ENCODE measurements around the gene SCLY. TPM values are rescaled to one million over a fixed set of nuclear protein-coding genes. Genes with fewer than 3 reads are reported as not detected.
"Not testable (repeated sequence)": the region's sequence is repeated elsewhere in the genome, so short reads cannot be mapped to it uniquely, and the experiment has no call there.

The SCLY gene
- total RNA-seq, 1 donor from 2014 or later, result 13.6 TPM

DNA sequence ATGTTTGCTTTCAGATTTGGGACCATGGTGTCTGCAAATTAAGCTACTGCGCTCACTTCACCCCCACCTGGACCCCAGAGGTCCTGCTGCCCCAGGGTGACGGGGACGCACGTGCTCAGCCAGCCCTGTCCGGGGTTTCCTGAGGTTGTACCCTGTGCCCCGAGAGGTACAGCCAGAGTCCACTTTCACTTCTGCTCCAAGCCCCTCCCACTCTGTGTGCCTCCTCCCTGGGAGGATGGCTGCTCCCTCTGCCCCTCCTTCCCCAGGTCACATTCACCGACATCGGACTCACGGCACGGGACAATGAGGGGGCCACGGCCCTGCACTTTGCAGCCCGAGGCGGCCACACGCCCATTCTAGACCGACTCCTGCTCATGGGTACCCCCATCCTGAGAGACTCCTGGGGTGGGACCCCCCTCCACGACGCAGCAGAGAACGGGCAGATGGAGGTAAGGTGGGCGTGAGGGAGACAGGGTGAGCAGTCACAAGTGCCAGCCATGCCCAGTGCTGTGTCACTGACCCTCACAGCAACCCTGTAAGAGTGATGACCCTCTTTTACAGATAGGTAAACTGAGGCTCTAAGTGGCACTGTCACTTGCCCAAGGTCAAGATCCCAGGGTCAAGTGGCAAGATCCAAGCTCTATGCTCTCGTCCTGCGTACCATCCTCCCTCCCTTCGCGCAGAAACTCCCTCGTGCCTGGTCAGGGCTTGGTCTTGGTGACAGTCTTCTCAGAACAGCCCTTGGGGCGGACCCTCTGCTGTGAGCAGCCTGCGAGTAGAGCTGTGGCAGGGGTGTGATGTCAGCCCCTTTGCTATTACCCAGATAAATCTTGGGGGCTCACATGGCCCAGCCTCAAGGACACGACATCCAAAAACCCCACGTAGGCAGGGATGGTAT, 47.0 kb downstream of the SCLY start:
- DNase-seq (ENCODE audit: low spot score), result peak; percentile 87

DNA sequence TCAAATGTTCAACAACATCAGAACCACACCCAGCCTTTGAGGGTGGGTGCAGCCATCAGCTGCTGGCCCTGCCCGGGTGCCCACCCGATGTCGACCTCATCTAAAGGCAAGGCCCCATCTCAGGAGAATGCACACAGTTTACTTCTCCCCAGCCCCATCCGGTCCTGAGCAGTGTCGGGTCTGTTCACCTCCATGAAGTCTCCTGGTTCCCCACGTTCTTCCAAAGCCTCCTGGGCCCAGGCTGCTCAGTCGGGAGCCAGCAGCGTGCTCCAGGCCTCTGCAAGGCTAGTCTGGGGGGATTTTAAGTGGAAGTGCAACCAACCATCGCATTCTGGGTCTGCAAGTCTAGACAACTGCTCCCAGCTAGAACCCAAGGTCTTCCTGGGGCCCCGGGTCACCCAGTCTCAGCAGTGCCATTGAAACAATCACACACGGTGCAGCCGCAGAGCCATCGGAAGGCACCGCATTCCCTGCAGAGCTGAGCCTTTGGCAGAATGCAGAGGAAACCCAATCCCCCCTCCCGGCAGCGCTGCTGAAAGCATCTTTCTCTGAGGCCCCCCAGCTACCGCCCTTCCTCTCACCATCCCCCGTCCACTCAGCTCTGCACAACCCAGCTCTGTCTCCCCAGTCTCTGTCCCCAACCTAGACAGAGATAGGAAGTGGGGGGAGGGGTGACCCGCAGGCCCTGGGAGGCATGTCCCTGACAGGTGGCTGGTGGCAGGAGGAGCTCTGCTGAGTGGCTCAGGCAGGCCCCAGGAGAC, 47.8 kb downstream of the SCLY start:
- peak; percentile 81 for DNase-seq (ENCODE audit: low spot score)

DNA sequence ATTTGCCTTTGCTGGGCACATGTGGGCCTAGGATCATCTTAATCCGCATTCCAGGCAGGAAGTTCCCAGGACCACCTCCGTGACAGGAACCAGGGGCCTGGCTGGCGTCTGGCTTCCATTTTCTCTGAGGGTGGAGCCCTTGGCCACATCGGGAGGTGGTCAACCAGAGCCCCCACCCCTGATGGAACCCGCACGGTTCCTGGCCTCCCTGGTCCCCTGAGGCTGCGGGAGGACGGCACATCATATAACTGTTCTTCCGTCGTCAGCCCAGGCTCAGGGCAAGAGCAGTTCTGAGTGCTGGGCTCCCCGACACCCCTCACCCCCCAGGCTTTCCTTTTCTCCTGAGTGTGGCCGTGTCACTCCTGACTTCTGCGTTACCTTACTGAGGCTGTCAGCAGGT, 52.8 kb downstream of the SCLY start:
- no peak for DNase-seq (ENCODE audit: low spot score)

DNA sequence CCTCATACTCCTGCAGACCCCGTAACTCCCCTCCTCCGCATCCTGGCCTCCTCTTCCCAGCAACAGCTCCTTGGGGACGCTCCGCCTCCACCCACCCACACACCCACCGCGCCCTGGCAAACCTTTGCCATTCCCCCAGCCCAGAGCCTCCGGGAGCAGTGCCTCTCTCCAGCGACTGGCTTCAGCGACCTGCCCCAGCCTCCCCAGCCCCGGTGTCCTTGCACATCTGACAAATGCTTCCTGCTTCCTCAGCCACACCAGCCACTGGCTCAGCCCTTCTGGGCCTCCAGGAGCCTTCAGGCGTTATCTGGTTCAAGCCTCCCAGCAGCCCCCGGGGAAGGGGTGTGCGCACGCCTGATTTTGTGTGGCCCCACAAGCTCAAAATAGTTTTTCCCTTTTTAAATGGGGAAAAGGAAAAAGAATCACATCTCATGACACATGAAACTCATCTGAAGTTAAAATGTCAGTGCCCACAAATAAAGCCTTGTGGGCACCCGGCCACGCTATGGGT, 53.6 kb downstream of the SCLY start:
- no peak for DNase-seq (ENCODE audit: low spot score)

DNA sequence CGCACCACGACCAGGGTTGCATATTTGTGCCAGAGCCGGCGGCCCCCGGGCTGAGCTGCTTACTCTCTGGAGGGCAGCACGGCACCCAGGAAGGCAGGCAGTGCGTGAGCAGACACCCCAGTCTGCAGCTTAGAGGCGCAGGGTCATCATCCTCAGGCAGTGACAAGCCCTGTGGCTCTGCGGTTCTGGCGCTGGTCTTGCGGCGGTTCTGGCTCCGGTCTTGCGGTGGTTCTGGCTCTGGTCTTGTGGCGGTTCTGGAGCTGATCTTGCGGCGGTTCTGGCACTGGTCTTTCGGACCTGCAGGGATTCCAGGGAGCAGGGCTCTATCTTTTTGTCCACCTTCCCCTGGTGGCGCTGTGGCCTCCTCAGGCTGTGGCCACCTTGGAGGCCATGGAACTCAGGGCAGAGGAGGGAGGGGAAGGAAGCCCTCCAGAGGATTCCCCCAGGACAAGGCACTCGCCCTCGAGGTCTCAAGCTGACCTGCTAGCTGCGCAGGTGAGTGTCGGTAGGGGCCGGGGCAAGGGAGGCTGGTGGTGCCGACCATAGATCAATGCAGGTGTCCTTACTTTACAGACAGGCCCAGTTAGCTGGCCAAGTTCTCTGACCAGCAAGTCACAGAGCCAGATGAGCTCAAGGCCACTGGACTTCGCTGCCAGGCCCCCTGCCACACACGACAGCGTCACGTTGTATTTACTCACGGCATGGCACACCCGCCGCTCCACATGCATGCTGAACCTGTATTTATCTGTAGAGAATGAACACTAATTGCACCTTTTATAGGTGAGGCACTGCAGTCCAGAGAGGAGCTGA, 54.3 kb downstream of the SCLY start:
- DNase-seq (ENCODE audit: low spot score), result no peak

- DNase-seq (ENCODE audit: low spot score), result not testable (repeated sequence)
Observed at GRCh38 chr2:238115709-238116108, 54.9 kb downstream of the SCLY start.

GRCh38 chr2:238116298-238117198, 55.7 kb downstream of the SCLY start:
- DNase-seq (ENCODE audit: low spot score), result no peak

- no peak for DNase-seq (ENCODE audit: low spot score)
Observed at GRCh38 chr2:238117199-238118154, 56.7 kb downstream of the SCLY start.

DNA sequence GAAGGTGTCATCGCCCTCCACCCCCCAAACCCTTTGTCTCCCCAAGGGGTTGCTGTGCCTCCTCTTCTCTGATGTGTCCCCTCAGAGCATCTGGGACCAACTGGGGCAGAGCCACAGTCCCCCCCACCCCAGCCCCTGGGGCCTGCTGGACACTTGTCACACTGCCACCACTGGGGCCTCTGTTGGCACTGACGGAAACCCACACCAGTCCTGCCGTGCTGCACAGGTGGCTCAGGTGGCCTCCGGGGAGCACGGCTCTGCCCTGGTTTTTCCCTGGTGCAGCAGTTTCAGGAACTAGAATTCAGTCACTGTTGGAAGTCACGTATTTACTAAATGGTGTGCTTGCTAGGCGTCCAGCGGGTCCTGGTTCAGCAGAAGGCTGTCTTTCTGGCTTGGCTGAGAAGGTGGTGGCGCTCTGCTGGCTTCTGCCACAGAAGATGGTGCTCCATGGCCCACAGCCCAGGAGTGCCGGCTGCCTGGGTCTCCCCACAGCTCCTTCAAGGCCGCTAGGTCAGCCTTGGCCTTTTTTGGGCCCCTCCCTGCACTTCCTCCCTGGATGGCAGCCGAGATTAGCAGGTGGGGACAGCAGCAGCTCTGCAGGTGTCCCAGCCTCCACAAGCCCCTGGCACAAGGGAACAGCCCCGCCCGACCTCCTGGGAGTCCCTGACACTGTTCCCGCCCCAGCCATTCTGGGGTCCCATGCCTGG, 59.1 kb downstream of the SCLY start:
- no peak for DNase-seq (ENCODE audit: low spot score)

GRCh38 chr2:238120463-238121298, 59.9 kb downstream of the SCLY start:
- no peak for DNase-seq (ENCODE audit: low spot score)

DNA sequence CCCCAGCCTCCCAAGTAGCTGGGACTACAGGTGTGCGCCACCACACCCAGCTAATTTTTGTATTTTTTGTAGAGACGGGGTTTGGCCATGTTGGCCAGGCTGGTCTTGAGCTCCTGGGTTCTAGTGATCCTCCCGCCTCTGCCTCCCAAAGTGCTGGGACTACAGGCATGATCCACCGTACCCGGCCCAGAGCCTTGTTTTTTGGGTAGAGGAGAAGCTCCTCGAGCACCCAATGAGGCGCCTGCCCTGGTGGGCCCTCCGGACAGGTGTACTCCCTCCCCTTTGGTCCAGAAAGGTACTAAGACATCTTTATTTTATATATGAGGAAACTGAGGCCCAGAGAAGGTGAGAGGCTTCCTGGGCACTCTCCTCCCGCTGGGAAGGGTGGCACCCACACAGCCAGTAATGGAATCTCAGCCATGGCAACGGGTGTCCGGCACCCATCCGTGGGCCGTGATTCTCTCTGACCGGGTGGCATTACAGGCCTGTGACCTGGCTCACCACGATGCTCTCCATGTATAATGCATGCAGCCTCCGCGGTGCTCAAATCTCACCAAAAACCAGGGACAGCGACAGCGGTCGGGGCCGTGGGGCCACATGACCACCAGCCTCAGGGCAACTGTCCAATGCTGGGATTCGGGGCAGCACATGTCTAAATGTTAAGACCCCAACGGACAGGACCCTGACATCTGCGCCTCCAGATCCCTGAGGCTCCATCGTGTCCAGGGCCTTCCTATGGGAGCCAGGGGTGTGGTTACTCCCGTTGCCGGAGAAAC, 60.9 kb downstream of the SCLY start:
- DNase-seq (ENCODE audit: low spot score), result no peak

DNA sequence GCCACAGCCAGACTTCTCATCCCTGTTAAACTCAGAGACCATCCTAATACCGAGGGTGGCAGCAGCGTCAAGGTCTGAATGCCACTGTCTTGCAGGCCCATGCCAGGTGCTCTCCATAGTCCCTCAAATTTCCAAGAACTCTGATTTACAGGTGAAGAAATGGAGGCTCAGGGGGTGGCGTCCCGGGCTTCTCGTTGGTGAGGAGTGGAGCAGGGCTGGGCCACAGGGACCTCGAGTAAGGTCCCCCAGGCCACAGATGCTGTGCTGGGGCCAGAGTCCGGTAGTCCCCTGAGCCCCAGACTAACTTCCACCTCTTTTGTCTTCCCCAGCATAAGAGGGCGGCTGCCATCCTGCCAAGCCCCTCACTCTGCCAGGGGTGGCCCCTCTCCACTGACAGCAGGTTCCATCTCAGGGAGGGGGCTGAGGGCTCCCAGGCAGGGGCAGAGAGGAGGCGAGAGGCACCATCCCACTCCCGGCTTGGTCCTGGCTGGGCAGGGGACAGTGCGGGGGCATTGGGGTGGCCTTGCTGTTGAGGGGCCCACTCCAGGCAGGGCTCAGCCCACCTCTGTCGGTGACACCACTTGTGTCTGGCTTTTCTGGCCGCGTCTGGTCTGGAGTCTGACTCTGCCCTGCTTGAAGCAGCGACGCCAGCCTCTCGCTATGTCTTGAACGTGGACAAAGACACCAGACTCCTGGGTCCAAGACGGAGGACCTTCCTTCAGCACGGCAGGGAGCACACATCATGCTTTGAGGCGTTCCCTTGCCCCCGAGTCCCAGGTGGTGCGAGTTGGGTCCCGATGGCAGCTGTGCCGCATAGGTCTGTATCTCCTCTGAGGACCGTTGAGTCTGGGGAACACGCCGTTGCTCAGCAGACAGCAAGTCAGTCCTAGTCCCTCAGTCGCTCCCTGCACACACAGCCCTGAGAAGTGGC, 61.8 kb downstream of the SCLY start:
- DNase-seq (ENCODE audit: low spot score), result no peak

GRCh38 chr2:238123218-238123971, 62.6 kb downstream of the SCLY start:
- no peak for DNase-seq (ENCODE audit: low spot score)

DNA sequence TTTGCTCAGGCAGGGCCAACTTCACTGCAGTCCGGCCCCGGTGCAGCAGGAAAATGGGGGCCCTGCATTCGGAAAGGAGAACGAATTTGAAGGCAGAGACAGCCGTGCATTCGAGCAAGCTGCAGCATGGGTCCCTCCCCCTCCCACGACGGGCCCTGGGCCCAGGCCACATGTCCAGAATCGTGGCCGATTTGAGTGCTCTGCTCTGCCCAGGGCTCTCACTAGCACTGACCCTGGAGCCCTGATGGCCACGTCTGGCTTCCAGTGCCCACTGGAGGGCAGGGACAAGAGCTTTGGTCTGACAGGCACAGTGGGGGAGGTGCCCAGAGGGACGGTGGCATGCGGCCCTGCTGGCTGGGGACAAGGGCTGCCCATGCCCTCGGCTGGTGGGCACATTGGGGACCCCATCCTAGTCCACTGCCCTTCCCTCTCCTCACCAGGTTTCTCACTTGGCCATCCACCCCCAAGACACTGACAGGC, 63.2 kb downstream of the SCLY start:
- DNase-seq (ENCODE audit: low spot score), result no peak

Measured in mesenteric fat pad (tissue), 1 donor.